GM18861 (cell line): ENCODE measurements around the gene KRT23.

ENCODE experiments used
- ATAC-seq: cut with Tn5 transposase; IDR thresholded peaks from one replicate; pipeline ENCODE4 v1.9.1; 2021; ENCODE audit not compliant: unreplicated experiment

Gene KRT23

GRCh38 chr17:40937384-40937819, at the start of gene KRT23:
TSS of gene KRT23 (minus strand) at chr17:40937646. CDS start at chr17:40936603, 1,043 bp downstream.
- no peak for ATAC-seq

- no peak for ATAC-seq
These were observed 49.5 kb upstream of the KRT23 start for GRCh38 chr17:40986920-40987319.

- ATAC-seq = no peak
These were observed 46.8 kb upstream of the KRT23 start, which contains the start of gene KRT40 for GRCh38 chr17:40984226-40984625. TSS of gene KRT40 (minus strand) at chr17:40984326. CDS start at chr17:40984273, 53 bp downstream.

- ATAC-seq = no peak
These were observed 43.7 kb upstream of the KRT23 start for GRCh38 chr17:40981115-40981514.

- ATAC-seq = no peak
These were observed 43.1 kb upstream of the KRT23 start for GRCh38 chr17:40980596-40980995.

GRCh38 chr17:40980117-40980516, 42.7 kb upstream of the KRT23 start:
- ATAC-seq = no peak

- ATAC-seq = no peak
These were observed 41.2 kb upstream of the KRT23 start for GRCh38 chr17:40978575-40979151.

GRCh38 chr17:40975516-40975915, 38.1 kb upstream of the KRT23 start:
- ATAC-seq = no peak

GRCh38 chr17:40974366-40974765, 36.9 kb upstream of the KRT23 start:
- ATAC-seq = no peak

GRCh38 chr17:40967582-40967981, 30.1 kb upstream of the KRT23 start:
- no peak for ATAC-seq

GRCh38 chr17:40966848-40967247, 29.4 kb upstream of the KRT23 start, which contains the start of gene KRT39:
TSS of gene KRT39 (minus strand) at chr17:40966948. CDS start at chr17:40966856, 92 bp downstream.
- no peak for ATAC-seq

GRCh38 chr17:40963838-40964237, 26.4 kb upstream of the KRT23 start:
- no peak for ATAC-seq

- no peak for ATAC-seq
These were observed 24.7 kb upstream of the KRT23 start for GRCh38 chr17:40962059-40962561.

- no peak for ATAC-seq
These were observed 24.1 kb upstream of the KRT23 start for GRCh38 chr17:40961591-40961990.

GRCh38 chr17:40960144-40960543, 22.7 kb upstream of the KRT23 start:
- no peak for ATAC-seq

GRCh38 chr17:40958086-40958953, 20.9 kb upstream of the KRT23 start:
- no peak for ATAC-seq

GRCh38 chr17:40956401-40957254, 19.2 kb upstream of the KRT23 start:
- no peak for ATAC-seq

- ATAC-seq = no peak
These were observed 16.4 kb upstream of the KRT23 start for GRCh38 chr17:40953881-40954280.

GRCh38 chr17:40952661-40953060, 15.2 kb upstream of the KRT23 start:
- ATAC-seq = no peak

- ATAC-seq = no peak
These were observed 14.7 kb upstream of the KRT23 start for GRCh38 chr17:40952154-40952553.

- no peak for ATAC-seq
These were observed 13.7 kb upstream of the KRT23 start for GRCh38 chr17:40951011-40951622.
